Gastroesophageal sphincter (tissue), 3 donors: ENCODE measurements around the gene PRKAG2.

Experiments
- CTCF ChIP-seq, 4 experiments: fragments of 200-600 bp in 2 of 4; fragments of 450-650 bp in 2 of 4; sonication (generic) in 1 of 4; IDR thresholded peaks; one replicate each; pipeline ENCODE4 v1.5.1; 2017 to 2019; ENCODE audit warnings: antibody characterized with exemption in 4 of 4, mild to moderate bottlenecking in 2 of 4, moderate library complexity in 2 of 4
- EP300 ChIP-seq: sonication (generic); formaldehyde crosslinking; IDR thresholded peaks from one replicate; pipeline ENCODE4 v1.6.1; 2017; ENCODE audit warnings: antibody characterized with exemption, mild to moderate bottlenecking
- POLR2A ChIP-seq, 2 donors: fragments of 450-650 bp; IDR thresholded peaks; one replicate each; pipeline ENCODE4 v1.6.1; 2017; ENCODE audit warnings: antibody characterized with exemption in 2 of 2, mild to moderate bottlenecking in 2 of 2, moderate library complexity in 1 of 2

GRCh38 chr7:151735851-151736402 is 141.0 kb downstream of the PRKAG2 start:
- TF ChIP-seq CTCF (IDR thresholded peaks at IDR 0.05) (no peak), POLR2A (IDR thresholded peaks at IDR 0.05) (no peak), EP300 (no peak)
